ENCODE data around the gene BIRC3.
A peak's percentile ranks its signal among the peaks of the same experiment; 100 is the strongest.
"Not testable (repeated sequence)": the region's sequence is repeated elsewhere in the genome, so short reads cannot be mapped to it uniquely, and the experiment has no call there.

BIRC3 gene

DNA sequence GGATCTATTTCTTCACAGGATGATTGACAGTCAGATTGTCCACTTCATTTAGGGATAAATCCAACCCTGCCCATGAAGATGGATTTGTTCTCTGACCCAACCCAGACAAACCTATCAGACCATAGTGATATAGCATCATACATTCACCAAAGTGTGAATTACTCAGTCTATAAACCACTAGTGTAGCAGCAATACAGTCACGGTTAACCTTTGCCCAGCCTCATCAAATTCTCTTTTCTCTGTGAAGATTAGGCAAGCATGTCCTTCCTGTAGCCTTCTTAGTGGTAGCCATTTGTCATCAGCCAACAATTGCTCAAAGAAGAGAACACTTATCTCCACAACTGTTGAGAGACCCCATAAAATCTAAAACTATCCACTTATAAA lies 15.3 kb downstream of the BIRC3 start:
- Histone ChIP-seq H3K36me3 (ENCODE audit: control insufficient read depth, insufficient read depth, low read length) (no peaks in the 10 kb centered on the region), H3K27me3 (ENCODE audit: control insufficient read depth, insufficient read depth, low read length) (no peaks in the 10 kb centered on the region), H3K4me3 (ENCODE audit: low read depth, low read length) (no peak overlapping the region), H3K4me1 (ENCODE audit: control insufficient read depth, insufficient read depth, low read length) (no peaks in the 10 kb centered on the region), H3K9ac (ENCODE audit: low read depth, low read length) (no peak overlapping the region), H3K9me3 (ENCODE audit: control insufficient read depth, insufficient read depth, low read length) (no peaks in the 10 kb centered on the region)

DNA sequence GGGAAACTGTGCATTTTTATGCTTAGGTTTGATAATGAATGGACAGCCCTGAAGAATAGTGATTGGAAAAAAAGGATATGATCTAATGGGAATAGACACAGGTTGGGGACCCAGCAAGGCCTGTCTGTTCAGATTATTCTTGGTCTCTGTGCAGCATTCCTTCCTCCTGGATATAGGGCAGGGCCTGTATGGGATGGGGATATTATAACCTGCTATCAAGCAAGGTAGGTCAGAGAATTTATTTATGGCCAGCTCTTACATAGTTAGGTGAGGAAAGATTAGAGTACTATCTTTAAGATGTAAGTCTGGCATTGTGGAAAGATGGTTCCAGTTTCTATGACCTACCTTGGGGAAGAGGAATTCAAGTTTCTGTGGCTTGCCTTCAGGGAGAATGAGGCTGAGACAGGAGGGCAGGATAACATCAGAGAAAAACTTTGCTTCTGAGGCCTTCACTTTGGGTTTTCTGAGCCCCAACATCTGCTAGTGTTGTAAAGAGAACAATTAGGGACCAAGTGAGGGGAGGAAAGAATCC lies 21.3 kb downstream of the BIRC3 start:
- Histone ChIP-seq H3K9me3 (ENCODE audit: control insufficient read depth, insufficient read depth, low read length) (no peaks in the 10 kb centered on the region), H3K4me1 (ENCODE audit: control insufficient read depth, insufficient read depth, low read length) (no peaks in the 10 kb centered on the region), H3K9ac (ENCODE audit: low read depth, low read length) (no peak overlapping the region), H3K27me3 (ENCODE audit: control insufficient read depth, insufficient read depth, low read length) (no peaks in the 10 kb centered on the region), H3K4me3 (ENCODE audit: low read depth, low read length) (no peak overlapping the region), H3K36me3 (ENCODE audit: control insufficient read depth, insufficient read depth, low read length) (no peaks in the 10 kb centered on the region)

DNA sequence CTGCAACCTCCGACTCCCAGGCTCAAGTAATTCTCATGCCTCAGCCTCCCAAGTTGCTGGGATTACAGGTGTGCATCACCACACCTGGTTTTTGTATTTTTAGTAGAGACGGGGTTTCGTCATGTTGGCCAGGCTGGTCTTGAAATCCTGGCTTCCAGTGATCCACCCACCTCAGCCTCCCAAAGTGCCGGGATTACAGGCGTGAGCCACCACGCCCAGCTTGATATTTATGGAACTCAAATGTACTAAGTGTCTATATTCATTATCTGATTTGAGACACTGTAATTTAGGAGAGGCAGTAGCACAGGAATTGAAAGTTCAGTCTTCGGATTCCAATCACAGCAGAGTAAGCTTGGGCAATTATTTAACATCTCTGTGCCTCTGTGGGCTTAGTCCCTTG lies 24.0 kb downstream of the BIRC3 start:
- not testable (repeated sequence) for H3K36me3 ChIP-seq (ENCODE audit: control insufficient read depth, insufficient read depth, low read length); H3K27me3 ChIP-seq (ENCODE audit: control insufficient read depth, insufficient read depth, low read length)

DNA sequence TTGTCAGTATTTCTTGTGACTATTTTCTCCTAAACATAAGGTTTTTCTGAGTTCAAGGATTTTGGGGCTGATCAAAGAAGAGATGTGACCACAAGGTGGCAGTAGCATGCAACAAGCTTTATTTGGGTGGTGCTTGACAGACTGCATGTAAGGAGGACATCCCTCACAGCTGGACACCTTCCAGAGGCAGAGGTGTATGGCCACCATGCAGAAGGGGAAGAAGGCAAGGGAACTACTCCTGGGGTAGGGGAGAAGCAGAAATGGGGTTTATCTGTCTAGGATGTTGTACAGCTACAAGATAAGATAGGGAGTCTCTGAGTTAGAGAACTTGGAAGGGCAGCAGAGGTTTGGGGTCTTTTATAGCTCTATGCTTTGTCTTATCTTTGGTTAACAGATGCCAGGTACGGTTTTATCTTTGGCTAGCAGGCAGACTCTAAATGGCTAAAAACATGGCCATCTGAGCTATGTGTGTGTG lies 24.6 kb downstream of the BIRC3 start:
- Histone ChIP-seq H3K4me1 (ENCODE audit: control insufficient read depth, insufficient read depth, low read length) (no peaks in the 10 kb centered on the region), H3K9ac (ENCODE audit: low read depth, low read length) (no peak overlapping the region), H3K36me3 (ENCODE audit: control insufficient read depth, insufficient read depth, low read length) (no peaks in the 10 kb centered on the region), H3K9me3 (ENCODE audit: control insufficient read depth, insufficient read depth, low read length) (no peaks in the 10 kb centered on the region), H3K27me3 (ENCODE audit: control insufficient read depth, insufficient read depth, low read length) (no peaks in the 10 kb centered on the region), H3K4me3 (ENCODE audit: low read depth, low read length) (no peak overlapping the region)

More for the DNA sequence above, 24.0 kb downstream of the BIRC3 start:
- H3K4me3 ChIP-seq (ENCODE audit: low read depth, low read length); H3K4me1 ChIP-seq (ENCODE audit: control insufficient read depth, insufficient read depth, low read length); H3K9me3 ChIP-seq (ENCODE audit: control insufficient read depth, insufficient read depth, low read length); H3K9ac ChIP-seq (ENCODE audit: low read depth, low read length): not testable (repeated sequence)

DNA sequence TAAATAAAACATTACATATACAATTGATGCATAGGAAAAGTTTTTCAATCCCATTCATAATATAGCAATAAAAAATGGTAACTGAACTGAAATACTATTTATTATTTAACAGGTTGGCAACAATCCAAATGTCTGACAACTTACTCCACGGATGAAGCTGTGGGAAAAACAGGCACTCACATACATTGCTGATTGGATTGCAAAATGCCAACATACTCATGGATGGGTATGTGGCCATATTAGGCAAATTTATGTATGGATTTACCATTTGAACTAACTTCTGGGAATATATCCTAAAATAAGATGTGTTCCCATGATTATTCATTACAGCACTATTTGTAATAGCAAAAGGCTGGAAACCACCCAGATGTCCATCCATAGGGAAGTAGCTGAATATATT lies 26.5 kb downstream of the BIRC3 start:
- no peaks in the 10 kb centered on the region for H3K9me3 ChIP-seq (ENCODE audit: control insufficient read depth, insufficient read depth, low read length)
- H3K9ac ChIP-seq (ENCODE audit: low read depth, low read length), result no peak overlapping the region
- no peaks in the 10 kb centered on the region for H3K36me3 ChIP-seq (ENCODE audit: control insufficient read depth, insufficient read depth, low read length)
- no peak overlapping the region for H3K4me3 ChIP-seq (ENCODE audit: low read depth, low read length)
- no peaks in the 10 kb centered on the region for H3K4me1 ChIP-seq (ENCODE audit: control insufficient read depth, insufficient read depth, low read length)
- no peaks in the 10 kb centered on the region for H3K27me3 ChIP-seq (ENCODE audit: control insufficient read depth, insufficient read depth, low read length)

DNA sequence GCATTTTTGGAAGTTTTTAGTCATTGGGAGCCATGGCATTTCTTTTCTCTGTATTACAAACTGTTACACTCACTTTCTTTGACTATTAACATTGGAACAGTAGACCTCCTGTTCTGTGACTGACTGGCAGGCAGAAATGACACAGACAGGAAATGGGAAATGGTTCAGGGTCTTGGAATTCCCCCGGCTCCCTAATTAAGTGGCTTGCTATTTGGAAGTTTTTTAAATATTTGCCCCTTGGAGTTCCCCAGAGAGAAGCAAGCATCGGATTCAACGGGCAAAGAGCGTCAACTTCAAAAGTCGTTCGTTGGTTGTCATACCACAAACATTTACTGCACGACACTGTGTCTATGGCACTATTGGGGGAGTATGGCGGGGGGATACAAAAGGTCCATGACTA lies 28.6 kb downstream of the BIRC3 start:
- Histone ChIP-seq H3K27me3 (ENCODE audit: control insufficient read depth, insufficient read depth, low read length) (no peaks in the 10 kb centered on the region), H3K4me3 (ENCODE audit: low read depth, low read length) (peak overlapping the region; percentile 95), H3K36me3 (ENCODE audit: control insufficient read depth, insufficient read depth, low read length) (no peaks in the 10 kb centered on the region), H3K9ac (ENCODE audit: low read depth, low read length) (peak overlapping the region; percentile 87), H3K4me1 (ENCODE audit: control insufficient read depth, insufficient read depth, low read length) (no peaks in the 10 kb centered on the region), H3K9me3 (ENCODE audit: control insufficient read depth, insufficient read depth, low read length) (no peaks in the 10 kb centered on the region)

DNA sequence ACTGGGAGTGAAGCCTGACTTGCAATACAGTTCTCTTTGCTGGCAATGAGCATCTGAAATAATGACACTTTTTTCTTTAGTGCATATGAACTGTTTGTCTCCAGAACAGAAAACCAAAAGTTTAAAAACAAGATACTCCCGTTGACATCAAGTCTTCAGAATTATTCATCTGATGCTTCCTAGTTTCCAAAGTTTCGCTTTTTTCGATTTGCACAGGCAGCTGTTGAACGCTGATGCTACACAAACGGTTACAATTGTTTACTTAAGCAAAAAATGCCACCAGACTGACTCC lies 29.1 kb downstream of the BIRC3 start:
- Histone ChIP-seq H3K27me3 (ENCODE audit: control insufficient read depth, insufficient read depth, low read length) (no peaks in the 10 kb centered on the region), H3K4me1 (ENCODE audit: control insufficient read depth, insufficient read depth, low read length) (no peaks in the 10 kb centered on the region), H3K9ac (ENCODE audit: low read depth, low read length) (peak overlapping the region; percentile 87), H3K4me3 (ENCODE audit: low read depth, low read length) (peak overlapping the region; percentile 95), H3K9me3 (ENCODE audit: control insufficient read depth, insufficient read depth, low read length) (no peaks in the 10 kb centered on the region), H3K36me3 (ENCODE audit: control insufficient read depth, insufficient read depth, low read length) (no peaks in the 10 kb centered on the region)

DNA sequence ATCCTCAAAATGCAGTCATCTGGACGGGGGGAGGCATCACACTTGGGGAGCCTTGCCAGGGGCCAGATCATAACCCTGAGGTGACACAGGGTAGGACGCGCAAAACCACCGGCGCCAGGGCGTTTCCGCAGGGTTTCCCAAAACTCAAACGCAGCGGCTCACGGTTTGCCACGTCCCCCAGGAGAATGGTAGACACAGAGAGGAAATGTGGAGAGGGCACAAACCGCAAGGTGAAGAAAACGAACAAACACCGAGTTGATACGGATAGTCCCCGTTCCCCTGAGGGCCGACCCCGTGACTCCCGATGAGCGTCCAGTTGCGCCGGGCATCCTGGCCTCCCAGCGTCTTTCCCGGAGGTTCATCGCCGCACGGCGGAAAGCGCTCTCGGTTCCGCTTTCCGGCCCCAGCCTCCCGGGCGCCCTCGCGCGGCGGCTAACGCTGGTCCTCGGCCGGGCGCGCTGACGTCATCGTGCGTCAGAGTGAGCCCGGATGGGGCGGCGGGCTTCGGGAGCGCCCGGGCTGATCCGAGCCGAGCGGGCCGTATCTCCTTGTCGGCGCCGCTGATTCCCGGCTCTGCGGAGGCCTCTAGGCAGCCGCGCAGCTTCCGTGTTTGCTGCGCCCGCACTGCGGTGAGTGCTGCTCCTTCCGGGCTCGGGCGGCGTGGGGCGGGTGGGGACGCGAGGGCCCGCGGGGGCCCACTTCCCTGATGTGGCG lies 29.6 kb downstream of the BIRC3 start, which contains the start of gene BIRC2:
Gene BIRC2, plus strand, starts transcription at position 467 of the 714 bp plus-strand sequence. CDS start 2,641 bp downstream, outside the sequence.
- H3K4me1 ChIP-seq (ENCODE audit: control insufficient read depth, insufficient read depth, low read length), result no peaks in the 10 kb centered on the region
- no peaks in the 10 kb centered on the region for H3K36me3 ChIP-seq (ENCODE audit: control insufficient read depth, insufficient read depth, low read length)
- H3K27me3 ChIP-seq (ENCODE audit: control insufficient read depth, insufficient read depth, low read length), result no peaks in the 10 kb centered on the region
- no peaks in the 10 kb centered on the region for H3K9me3 ChIP-seq (ENCODE audit: control insufficient read depth, insufficient read depth, low read length)
- H3K4me3 ChIP-seq (ENCODE audit: low read depth, low read length), result peak within 1 kb of the TSS; percentile 95
- H3K9ac ChIP-seq (ENCODE audit: low read depth, low read length), result peak within 1 kb of the TSS; percentile 87

DNA sequence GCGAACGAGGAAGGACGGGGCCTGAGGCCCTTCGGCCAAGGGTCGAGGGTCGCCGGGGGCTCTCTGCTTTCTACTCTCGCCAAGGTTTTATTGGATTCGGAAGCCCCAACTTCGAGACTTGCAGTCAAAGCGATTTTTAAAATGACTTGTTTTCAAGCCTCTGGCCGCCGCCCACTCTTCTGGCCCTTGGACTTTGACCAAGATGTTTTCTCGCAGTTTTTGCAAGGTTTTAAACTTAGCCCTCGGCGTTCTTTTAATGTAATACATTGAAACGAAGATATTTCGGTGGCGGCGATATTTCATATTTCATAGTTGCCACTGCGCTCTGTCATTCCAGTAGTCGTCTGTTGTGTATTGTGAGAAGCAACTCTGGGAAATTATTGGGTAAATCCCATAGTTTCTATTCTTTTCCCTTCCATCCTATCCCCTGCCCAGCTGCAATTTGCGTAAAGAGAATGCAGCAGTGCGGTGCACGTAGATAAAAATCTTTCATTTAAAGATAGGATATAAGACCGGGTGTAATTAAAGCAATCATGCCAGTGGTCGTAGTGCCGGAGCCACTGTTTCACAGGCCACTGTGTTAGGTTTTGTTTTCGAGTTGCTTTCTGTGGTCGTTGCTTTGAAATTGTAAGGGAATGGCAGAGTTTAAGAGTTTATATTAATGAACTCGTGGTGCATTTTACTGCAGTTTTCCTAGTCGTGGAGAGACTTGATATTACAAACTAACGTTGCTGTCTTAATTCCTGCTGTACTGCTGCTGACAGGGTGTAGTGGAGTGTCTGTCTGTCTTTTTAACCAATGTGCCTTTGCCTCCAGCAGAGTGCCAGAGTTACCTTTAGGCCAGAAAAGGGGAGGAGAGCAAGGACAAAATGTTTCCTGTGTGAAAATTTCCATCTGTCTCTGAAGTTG lies 30.4 kb downstream of the BIRC3 start:
- Histone ChIP-seq H3K9me3 (ENCODE audit: control insufficient read depth, insufficient read depth, low read length) (no peaks in the 10 kb centered on the region), H3K9ac (ENCODE audit: low read depth, low read length) (peak overlapping the region; percentile 82), H3K4me1 (ENCODE audit: control insufficient read depth, insufficient read depth, low read length) (no peaks in the 10 kb centered on the region), H3K4me3 (ENCODE audit: low read depth, low read length) (peak overlapping the region; percentile 95), H3K27me3 (ENCODE audit: control insufficient read depth, insufficient read depth, low read length) (no peaks in the 10 kb centered on the region), H3K36me3 (ENCODE audit: control insufficient read depth, insufficient read depth, low read length) (no peaks in the 10 kb centered on the region)

DNA sequence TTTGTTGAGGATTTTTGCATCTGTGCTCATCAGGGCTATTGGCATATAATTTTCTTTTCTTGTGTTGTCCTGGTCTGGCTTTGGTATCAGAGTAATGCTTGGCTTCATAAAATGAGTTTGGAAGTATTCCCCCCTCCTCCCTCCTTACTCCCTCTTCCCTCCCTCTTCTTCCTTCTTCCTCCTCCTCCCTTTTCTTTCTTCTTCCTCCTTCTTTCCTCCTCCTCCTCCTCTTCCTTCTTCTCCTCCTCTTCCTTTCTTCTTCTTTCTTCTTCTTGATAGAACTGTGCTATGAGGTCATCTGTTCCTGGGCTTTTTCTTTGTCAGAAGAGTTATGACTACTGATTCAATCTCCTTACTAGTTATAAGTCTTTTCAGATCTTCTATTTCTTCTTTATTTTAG lies 39.8 kb downstream of the BIRC3 start:
- peaks cover 7% of the 10 kb centered on the region for H3K36me3 ChIP-seq (ENCODE audit: control insufficient read depth, insufficient read depth, low read length)
- H3K9ac ChIP-seq (ENCODE audit: low read depth, low read length), result no peak overlapping the region
- no peaks in the 10 kb centered on the region for H3K27me3 ChIP-seq (ENCODE audit: control insufficient read depth, insufficient read depth, low read length)
- H3K4me3 ChIP-seq (ENCODE audit: low read depth, low read length), result no peak overlapping the region
- no peaks in the 10 kb centered on the region for H3K9me3 ChIP-seq (ENCODE audit: control insufficient read depth, insufficient read depth, low read length)
- no peaks in the 10 kb centered on the region for H3K4me1 ChIP-seq (ENCODE audit: control insufficient read depth, insufficient read depth, low read length)

DNA sequence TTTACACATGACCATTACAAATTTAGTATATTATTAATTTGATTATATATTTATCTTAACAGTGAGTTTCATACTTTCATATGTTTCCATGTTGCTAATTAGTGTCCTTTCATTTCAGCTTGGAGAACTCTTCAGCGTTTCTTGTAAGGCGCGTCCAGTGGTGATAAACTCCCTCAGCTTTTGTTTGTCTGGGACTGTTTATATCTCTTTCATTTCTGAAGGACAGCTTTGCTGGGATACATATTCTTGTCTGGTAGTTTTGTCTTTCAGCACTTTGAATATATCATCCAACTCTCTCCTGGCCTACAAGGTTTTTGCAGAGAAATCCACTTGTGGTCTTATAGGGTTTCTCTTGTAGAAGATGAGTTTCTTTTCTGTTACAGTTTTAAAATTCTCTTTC lies 42.1 kb downstream of the BIRC3 start:
- H3K4me3 ChIP-seq (ENCODE audit: low read depth, low read length), result no peak overlapping the region
- no peak overlapping the region for H3K9ac ChIP-seq (ENCODE audit: low read depth, low read length)
- no peaks in the 10 kb centered on the region for H3K4me1 ChIP-seq (ENCODE audit: control insufficient read depth, insufficient read depth, low read length)
- no peaks in the 10 kb centered on the region for H3K9me3 ChIP-seq (ENCODE audit: control insufficient read depth, insufficient read depth, low read length)
- H3K27me3 ChIP-seq (ENCODE audit: control insufficient read depth, insufficient read depth, low read length), result no peaks in the 10 kb centered on the region
- peaks cover 7% of the 10 kb centered on the region for H3K36me3 ChIP-seq (ENCODE audit: control insufficient read depth, insufficient read depth, low read length)

DNA sequence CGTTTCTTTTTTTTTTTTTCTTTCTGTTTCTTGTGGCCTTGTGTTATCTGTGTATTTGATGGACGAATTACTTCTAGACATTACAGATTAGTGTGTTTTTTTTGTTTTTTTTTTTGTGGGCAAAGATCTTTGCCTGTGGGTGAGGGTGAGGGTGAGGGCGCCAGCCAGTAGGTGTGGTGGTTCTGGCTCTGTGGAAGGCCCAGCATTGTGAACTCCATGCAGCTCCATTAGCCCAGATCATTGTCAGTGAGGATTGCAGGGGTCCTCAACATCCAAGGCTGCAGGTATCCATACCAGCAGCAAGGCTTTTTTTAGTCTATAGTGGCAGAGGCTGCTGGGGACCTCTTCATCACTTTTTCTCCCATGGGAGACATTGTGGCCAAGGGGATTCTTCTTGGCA lies 43.4 kb downstream of the BIRC3 start:
- Histone ChIP-seq H3K4me1 (ENCODE audit: control insufficient read depth, insufficient read depth, low read length) (no peaks in the 10 kb centered on the region), H3K4me3 (ENCODE audit: low read depth, low read length) (no peak overlapping the region), H3K36me3 (ENCODE audit: control insufficient read depth, insufficient read depth, low read length) (peaks cover 7% of the 10 kb centered on the region), H3K9me3 (ENCODE audit: control insufficient read depth, insufficient read depth, low read length) (no peaks in the 10 kb centered on the region), H3K9ac (ENCODE audit: low read depth, low read length) (no peak overlapping the region), H3K27me3 (ENCODE audit: control insufficient read depth, insufficient read depth, low read length) (no peaks in the 10 kb centered on the region)

Measured in iPS-15b (cell line).